Sigmoid colon (tissue), 4 donors: ENCODE data around the gene PCGF3.

Experiments
- CTCF ChIP-seq, 4 experiments: fragments of 450-650 bp in 3 of 4; fragments of 200-600 bp in 1 of 4; IDR thresholded peaks; one replicate each; pipeline ENCODE4 v1.5.1; 2016 to 2019; ENCODE audit warnings: antibody characterized with exemption in 4 of 4, mild to moderate bottlenecking in 3 of 4, moderate library complexity in 2 of 4
- POLR2A ChIP-seq, 2 donors: fragments of 450-650 bp; IDR thresholded peaks; one replicate each; pipeline ENCODE4 v1.6.1; 2016; ENCODE audit warnings: antibody characterized with exemption in 2 of 2, mild to moderate bottlenecking in 2 of 2, moderate library complexity in 2 of 2
- POLR2AphosphoS5 ChIP-seq, 4 donors: sonication (generic); formaldehyde crosslinking; IDR thresholded peaks; one replicate each; pipeline ENCODE4 v1.6.1; 2017; ENCODE audit warnings: antibody characterized with exemption in 4 of 4

- TF ChIP-seq POLR2A (IDR thresholded peaks at IDR 0.05) (no peak), CTCF (IDR thresholded peaks at IDR 0.05) (no peak), POLR2AphosphoS5 (IDR thresholded peaks at IDR 0.05) (no peak)
Observed at GRCh38 chr4:666436-666810, 39.2 kb upstream of the PCGF3 start.
